IMR-90 (cell line): Measurements from ENCODE around the gene MRPL45. TPM values are rescaled to one million over a fixed set of nuclear protein-coding genes. Genes with fewer than 3 reads are reported as not detected.

Source experiments
- ATAC-seq: fragments of 200-7000 bp; cut with Tn5 transposase; 2 replicates; pipeline ENCODE4 v1.9.1; 2020; ENCODE audit warnings: low read depth, mild to moderate bottlenecking, moderate library complexity
- BruUV-seq: library from RNA; stranded (reverse); fragments of 400-500 nt; replicated peaks from 2 replicates; lab custom pipeline; 2021; lab: Mats Ljungman, UMichigan
- CTCF ChIA-PET: fragments of 300-600 bp; formaldehyde crosslinking; extraction: SDS; loops from one replicate; lab custom pipeline; 2021; ENCODE audit warnings: antibody characterized with exemption; lab: Yijun Ruan, JAX
- POLR2A ChIA-PET: fragments of 300-600 bp; sonication (Branson Sonifier 250); formaldehyde crosslinking; loops from one replicate; lab custom pipeline; 2022; ENCODE audit warnings: antibody characterized with exemption; ENCODE audit not compliant: unreplicated experiment; lab: Charles Lee
- DNase-seq: peaks from one replicate; pipeline ENCODE4 v3.0.0; 2013
- H2AFZ ChIP-seq: replicated peaks from 2 replicates; pipeline ENCODE3; 2013; ENCODE audit warnings: low read length, mild to moderate bottlenecking; ENCODE audit not compliant: poor library complexity
- H2AK5ac ChIP-seq: 2 replicates; pipeline ENCODE4 v1.6.1; 2013; ENCODE audit warnings: low read depth, low read length, inconsistent platforms
- H2AK9ac ChIP-seq: replicated peaks from 2 replicates; pipeline ENCODE3; 2013; ENCODE audit warnings: mild to moderate bottlenecking, low read depth, low read length, moderate library complexity; ENCODE audit not compliant: poor library complexity
- H2BK120ac ChIP-seq: 2 replicates; pipeline ENCODE4 v1.6.1; 2013; ENCODE audit warnings: low read depth, low read length, inconsistent platforms
- H2BK15ac ChIP-seq: 3 replicates; pipeline ENCODE4 v1.6.1; 2013; ENCODE audit warnings: low read depth, low read length, inconsistent platforms
- H2BK20ac ChIP-seq: 2 replicates; pipeline ENCODE4 v1.6.1; 2013; ENCODE audit warnings: low read depth, mild to moderate bottlenecking, inconsistent platforms, low read length, moderate library complexity
- H2BK5ac ChIP-seq: 2 replicates; pipeline ENCODE4 v1.6.1; 2013; ENCODE audit warnings: mild to moderate bottlenecking, low read depth, low read length, inconsistent platforms; ENCODE audit not compliant: poor library complexity, severe bottlenecking
- H3K14ac ChIP-seq: replicated peaks from 2 replicates; pipeline ENCODE4 v1.6.1; 2013; ENCODE audit warnings: low read depth, low read length, inconsistent platforms
- H3K18ac ChIP-seq: 2 replicates; pipeline ENCODE4 v1.6.1; 2013; ENCODE audit warnings: low read depth, low read length, control low read depth
- H3K23ac ChIP-seq: 2 replicates; pipeline ENCODE4 v1.6.1; 2013; ENCODE audit warnings: low read depth, low read length, inconsistent platforms
- H3K27ac ChIP-seq: 2 replicates; pipeline ENCODE4 v1.5.1; 2013; ENCODE audit warnings: mild to moderate bottlenecking, control low read depth, low read length; ENCODE audit not compliant: insufficient read depth
- H3K27me3 ChIP-seq: 2 replicates; pipeline ENCODE4 v1.6.1; 2013; ENCODE audit warnings: low read length; ENCODE audit not compliant: control insufficient read depth, insufficient read depth
- H3K36me3 ChIP-seq: 2 replicates; pipeline ENCODE4 v1.6.1; 2013; ENCODE audit warnings: low read length, mixed read lengths; ENCODE audit not compliant: control insufficient read depth, insufficient read depth
- H3K4ac ChIP-seq: 2 replicates; pipeline ENCODE4 v1.6.1; 2013; ENCODE audit warnings: low read depth, low read length, inconsistent platforms
- H3K4me1 ChIP-seq: 2 replicates; pipeline ENCODE4 v1.6.1; 2013; ENCODE audit warnings: low read length, mixed read lengths; ENCODE audit not compliant: control insufficient read depth, insufficient read depth
- H3K4me2 ChIP-seq: 2 replicates; pipeline ENCODE4 v1.6.1; 2013; ENCODE audit warnings: low read depth, mild to moderate bottlenecking, control low read depth, low read length, moderate library complexity
- H3K4me3 ChIP-seq: 2 replicates; pipeline ENCODE4 v1.5.1; 2013; ENCODE audit warnings: low read depth, mild to moderate bottlenecking, control low read depth, low read length, moderate library complexity; ENCODE audit not compliant: insufficient read depth
- H3K56ac ChIP-seq: 2 replicates; pipeline ENCODE4 v1.6.1; 2013; ENCODE audit warnings: low read length, inconsistent platforms; ENCODE audit not compliant: insufficient read depth; ENCODE audit errors: extremely low read depth
- H3K79me1 ChIP-seq, 2 experiments: 2 replicates each; pipeline ENCODE4 v1.6.1; 2013; ENCODE audit warnings: low read length in 2 of 2, inconsistent platforms in 1 of 2, low read depth in 1 of 2
- H3K9ac ChIP-seq: 2 replicates; pipeline ENCODE4 v1.6.1; 2013; ENCODE audit warnings: low read depth, low read length, control low read depth
- H3K9me1 ChIP-seq: 2 replicates; pipeline ENCODE4 v1.6.1; 2013; ENCODE audit warnings: low read length, inconsistent platforms; ENCODE audit not compliant: insufficient read depth
- H3K9me3 ChIP-seq: 2 replicates; pipeline ENCODE4 v1.6.1; 2013; ENCODE audit warnings: low read length; ENCODE audit not compliant: control insufficient read depth, insufficient read depth
- H4K20me1 ChIP-seq: 2 replicates; pipeline ENCODE4 v1.6.1; 2013; ENCODE audit warnings: low read length, inconsistent platforms; ENCODE audit not compliant: insufficient read depth
- H4K5ac ChIP-seq: 2 replicates; pipeline ENCODE4 v1.6.1; 2013; ENCODE audit warnings: mild to moderate bottlenecking, low read depth, low read length, control low read depth
- H4K8ac ChIP-seq, 2 experiments: 2 replicates each; pipeline ENCODE4 v1.6.1; 2013; ENCODE audit warnings: low read depth in 2 of 2, low read length in 2 of 2, control low read depth in 1 of 2, inconsistent platforms in 1 of 2
- H4K91ac ChIP-seq: 2 replicates; pipeline ENCODE4 v1.6.1; 2013; ENCODE audit warnings: low read depth, low read length, inconsistent platforms; ENCODE audit not compliant: insufficient read depth
- BHLHE40 ChIP-seq: fragments of 150-350 bp; IDR thresholded peaks from 2 replicates; pipeline ENCODE4 v1.6.1; 2016; ENCODE audit warnings: mild to moderate bottlenecking, low read depth, low read length
- CEBPB ChIP-seq: IDR thresholded peaks from 2 replicates; pipeline ENCODE4 v1.6.1; 2012; ENCODE audit warnings: low read depth, low read length, improper control_type of control experiment
- CHD1 ChIP-seq: IDR thresholded peaks from 2 replicates; pipeline ENCODE4 v1.6.1; 2012; ENCODE audit warnings: low read depth, low read length, improper control_type of control experiment
- FOS ChIP-seq: fragments of 150-350 bp; IDR thresholded peaks from 2 replicates; pipeline ENCODE4 v1.6.1; 2016; ENCODE audit warnings: low read depth, low read length
- MAFK ChIP-seq: IDR thresholded peaks from 2 replicates; pipeline ENCODE4 v1.6.1; 2012; ENCODE audit warnings: low read depth, low read length, improper control_type of control experiment
- MAZ ChIP-seq: IDR thresholded peaks from 2 replicates; pipeline ENCODE4 v1.6.1; 2012; ENCODE audit warnings: low read depth, mild to moderate bottlenecking, low read length, improper control_type of control experiment, moderate library complexity, borderline replicate concordance
- MXI1 ChIP-seq: IDR thresholded peaks from 2 replicates; pipeline ENCODE4 v1.6.1; 2012; ENCODE audit warnings: low read depth, mild to moderate bottlenecking, low read length, moderate library complexity, borderline replicate concordance
- POLR2A ChIP-seq: IDR thresholded peaks from 2 replicates; pipeline ENCODE4 v1.6.1; 2012; ENCODE audit warnings: mild to moderate bottlenecking, low read depth, low read length
- RAD21 ChIP-seq: IDR thresholded peaks from 2 replicates; pipeline ENCODE4 v1.6.1; 2012; ENCODE audit warnings: low read length, improper control_type of control experiment
- SMC3 ChIP-seq: fragments of 150-350 bp; IDR thresholded peaks from 2 replicates; pipeline ENCODE4 v1.6.1; 2016; ENCODE audit warnings: low read depth, mild to moderate bottlenecking, antibody characterized with exemption, low read length, moderate library complexity
- WGBS, 2 experiments: methylation state at CpG; one replicate each; pipeline versions ENCODE4 v1.1.5 to v1.1.7; 2013; ENCODE audit warnings: missing lambda C conversion rate in 2 of 2; ENCODE audit not compliant: insufficient read length in 1 of 2; ENCODE audit errors: extremely low coverage in 2 of 2; 5-methylcytosine and 5-hydroxymethylcytosine counted together
- dilution Hi-C: fragments of 300-500 bp; cut with HindIII; formaldehyde crosslinking; loops from one replicate; pipeline ENCODE4 v1.14.3; 2018; ENCODE audit warnings: low sequenced_read_pairs; ENCODE audit not compliant: unreplicated experiment
- in situ Hi-C: fragments of 300-500 bp; cut with MboI; formaldehyde crosslinking; loops from 3 replicates; pipeline ENCODE4 v1.14.3; 2019; ENCODE audit warnings: low sequenced_read_pairs, inconsistent platforms, mixed read lengths
- intact Hi-C: fragments of 100-400 bp; cut with micrococcal nuclease; formaldehyde crosslinking; loops from 2 replicates; pipeline ENCODE4 v1.10.0; 2022
- polyA plus RNA-seq, 3 experiments: library from polyadenylated mRNA; depleted of rRNA; stranded (reverse); fragments of >200 nt; gene quantifications; 2 replicates each; pipeline ENCODE4 v1.2.3, GENCODE V29; 2012; ENCODE audit warnings: low replicate concordance in 1 of 3
- total RNA-seq: library from RNA; depleted of rRNA; stranded (reverse); fragments of >200 nt; gene quantifications from 2 replicates; pipeline ENCODE4 v1.2.3, GENCODE V29; 2012
- TF ChIP-seq, protein P1 (sequence below): conservative IDR thresholded peaks from 2 replicates; pipeline ENCODE4 v1.5.1; 2012; ENCODE audit warnings: mild to moderate bottlenecking, low read depth, low read length, improper control_type of control experiment
- TF ChIP-seq, protein P2 (sequence below): fragments of 150-350 bp; IDR thresholded peaks from 2 replicates; pipeline ENCODE4 v1.6.1; 2017; ENCODE audit warnings: mild to moderate bottlenecking, antibody characterized with exemption, low read length, low read depth
- TF ChIP-seq, protein P3 (sequence below): fragments of 150-350 bp; IDR thresholded peaks from 2 replicates; pipeline ENCODE4 v1.6.1; 2016; ENCODE audit warnings: low read depth, mild to moderate bottlenecking, low read length, moderate library complexity, borderline replicate concordance

Gene MRPL45
- total and polyA plus RNA-seq, 2 of the 4 experiments (the other 2 are of a cell fraction): 39.6 to 46.8 TPM

DNA sequence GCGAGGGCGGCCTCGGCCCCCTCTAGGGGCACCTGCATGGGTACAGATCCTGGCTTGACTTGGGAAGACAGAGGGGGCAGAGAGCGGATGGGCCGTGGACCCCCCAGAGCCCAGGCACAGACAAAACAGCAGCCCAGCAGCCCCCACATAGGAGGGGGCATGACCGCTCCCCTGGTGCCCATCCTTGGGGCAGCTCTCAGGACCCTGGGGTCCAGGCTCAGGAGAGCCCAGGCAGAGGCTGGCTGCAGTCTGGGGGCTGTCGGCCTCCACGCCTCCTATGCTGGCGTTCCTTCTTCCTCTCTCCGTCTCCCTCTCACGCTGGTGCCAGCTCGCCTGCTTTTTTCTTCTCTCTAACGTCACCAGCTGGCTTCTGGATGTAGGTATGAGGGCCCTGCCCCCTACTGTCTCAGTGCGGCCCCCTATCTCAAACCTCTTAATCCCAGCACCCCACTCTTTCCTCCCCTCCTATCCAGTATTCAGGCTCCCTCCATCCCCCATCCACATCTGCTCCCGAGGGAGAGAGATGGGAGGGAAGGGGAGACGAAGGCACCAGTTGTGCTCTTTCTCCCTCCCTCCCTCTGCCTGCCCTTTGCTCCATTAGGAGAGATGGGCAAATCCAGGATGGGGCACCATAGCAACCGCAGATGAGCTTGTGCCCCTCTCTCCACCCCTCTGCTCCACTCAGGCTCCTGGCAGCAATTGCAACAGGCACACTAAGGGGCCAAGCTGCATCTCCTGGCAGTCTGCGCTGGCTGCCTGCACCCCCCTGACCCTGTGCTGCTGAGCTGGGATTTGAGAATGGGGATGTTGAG lies 46.8 kb downstream of the MRPL45 start, which contains the start of gene GPR179:
TSS of gene GPR179 (minus strand) at position 349 of the 812 bp plus-strand sequence. CDS start at position 182, 167 bp downstream.
- intact Hi-C loops (no loop called here), in situ Hi-C loops (no loop called here)
- BruUV-seq: no TSS peak

More for the DNA sequence above, 46.8 kb downstream of the MRPL45 start, which contains the start of gene GPR179:
- H4K20me1 ChIP-seq: no peaks in the 10 kb centered on the region
- H3K18ac ChIP-seq: no peak within 1 kb of the TSS
- 55% methylated on average over 4 of the region's 18 CpGs; no CpG with 5 or more reads in 1 of the 2 experiments for WGBS, 2 experiments
- dilution Hi-C loops: no loop called here
- no peaks in the 10 kb centered on the region for H3K9me1 ChIP-seq
- H3K23ac ChIP-seq: no peak within 1 kb of the TSS
- TF ChIP-seq, protein P1, sequence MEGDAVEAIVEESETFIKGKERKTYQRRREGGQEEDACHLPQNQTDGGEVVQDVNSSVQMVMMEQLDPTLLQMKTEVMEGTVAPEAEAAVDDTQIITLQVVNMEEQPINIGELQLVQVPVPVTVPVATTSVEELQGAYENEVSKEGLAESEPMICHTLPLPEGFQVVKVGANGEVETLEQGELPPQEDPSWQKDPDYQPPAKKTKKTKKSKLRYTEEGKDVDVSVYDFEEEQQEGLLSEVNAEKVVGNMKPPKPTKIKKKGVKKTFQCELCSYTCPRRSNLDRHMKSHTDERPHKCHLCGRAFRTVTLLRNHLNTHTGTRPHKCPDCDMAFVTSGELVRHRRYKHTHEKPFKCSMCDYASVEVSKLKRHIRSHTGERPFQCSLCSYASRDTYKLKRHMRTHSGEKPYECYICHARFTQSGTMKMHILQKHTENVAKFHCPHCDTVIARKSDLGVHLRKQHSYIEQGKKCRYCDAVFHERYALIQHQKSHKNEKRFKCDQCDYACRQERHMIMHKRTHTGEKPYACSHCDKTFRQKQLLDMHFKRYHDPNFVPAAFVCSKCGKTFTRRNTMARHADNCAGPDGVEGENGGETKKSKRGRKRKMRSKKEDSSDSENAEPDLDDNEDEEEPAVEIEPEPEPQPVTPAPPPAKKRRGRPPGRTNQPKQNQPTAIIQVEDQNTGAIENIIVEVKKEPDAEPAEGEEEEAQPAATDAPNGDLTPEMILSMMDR: no peak
- TF ChIP-seq FOS (no peak), CEBPB (no peak), RAD21 (no peak), BHLHE40 (no peak), MXI1 (no peak), SMC3 (no peak), MAFK (no peak), CHD1 (no peak), MAZ (no peak), POLR2A (no peak)
- TF ChIP-seq, protein P2, sequence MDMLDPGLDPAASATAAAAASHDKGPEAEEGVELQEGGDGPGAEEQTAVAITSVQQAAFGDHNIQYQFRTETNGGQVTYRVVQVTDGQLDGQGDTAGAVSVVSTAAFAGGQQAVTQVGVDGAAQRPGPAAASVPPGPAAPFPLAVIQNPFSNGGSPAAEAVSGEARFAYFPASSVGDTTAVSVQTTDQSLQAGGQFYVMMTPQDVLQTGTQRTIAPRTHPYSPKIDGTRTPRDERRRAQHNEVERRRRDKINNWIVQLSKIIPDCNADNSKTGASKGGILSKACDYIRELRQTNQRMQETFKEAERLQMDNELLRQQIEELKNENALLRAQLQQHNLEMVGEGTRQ: no peak
- TF ChIP-seq, protein P3, sequence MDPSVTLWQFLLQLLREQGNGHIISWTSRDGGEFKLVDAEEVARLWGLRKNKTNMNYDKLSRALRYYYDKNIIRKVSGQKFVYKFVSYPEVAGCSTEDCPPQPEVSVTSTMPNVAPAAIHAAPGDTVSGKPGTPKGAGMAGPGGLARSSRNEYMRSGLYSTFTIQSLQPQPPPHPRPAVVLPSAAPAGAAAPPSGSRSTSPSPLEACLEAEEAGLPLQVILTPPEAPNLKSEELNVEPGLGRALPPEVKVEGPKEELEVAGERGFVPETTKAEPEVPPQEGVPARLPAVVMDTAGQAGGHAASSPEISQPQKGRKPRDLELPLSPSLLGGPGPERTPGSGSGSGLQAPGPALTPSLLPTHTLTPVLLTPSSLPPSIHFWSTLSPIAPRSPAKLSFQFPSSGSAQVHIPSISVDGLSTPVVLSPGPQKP: no peak
- no peak within 1 kb of the TSS for H3K27ac ChIP-seq
- DNase-seq: no peak
- no peak within 1 kb of the TSS for H3K4ac ChIP-seq
- no peak for ATAC-seq
- H3K27me3 ChIP-seq: peaks cover 28% of the 10 kb centered on the region
- no peak within 1 kb of the TSS for H4K5ac ChIP-seq
- no peak within 1 kb of the TSS for H2BK15ac ChIP-seq
- no peaks in the 10 kb centered on the region for H3K36me3 ChIP-seq
- H3K56ac ChIP-seq: no peak within 1 kb of the TSS
- POLR2A ChIA-PET: no interaction called here
- no peaks in the 10 kb centered on the region for H3K79me1 ChIP-seq
- H3K9ac ChIP-seq: no peak within 1 kb of the TSS
- H3K14ac ChIP-seq: no peak within 1 kb of the TSS
- no peak within 1 kb of the TSS for H2AFZ ChIP-seq
- H3K4me2 ChIP-seq: no peak within 1 kb of the TSS
- H2BK5ac ChIP-seq: no peak within 1 kb of the TSS
- no peak within 1 kb of the TSS for H4K8ac ChIP-seq
- H2BK120ac ChIP-seq: no peak within 1 kb of the TSS
- H3K9me3 ChIP-seq: no peaks in the 10 kb centered on the region
- H2BK20ac ChIP-seq: no peak within 1 kb of the TSS
- H3K4me1 ChIP-seq: no peaks in the 10 kb centered on the region
- no peak within 1 kb of the TSS for H3K4me3 ChIP-seq
- no peak within 1 kb of the TSS for H2AK9ac ChIP-seq
- no peak within 1 kb of the TSS for H2AK5ac ChIP-seq
- CTCF ChIA-PET: interaction anchor here (1.0 kb wide), 1 partner anchor 71 kb away, joined by 4 read pairs; no protein-coding TSS in a partner anchor
- no peak within 1 kb of the TSS for H4K91ac ChIP-seq
